GM21390 (cell line): ENCODE measurements around the gene SLC16A7.

Source experiments
- ATAC-seq: cut with Tn5 transposase; IDR thresholded peaks from one replicate; pipeline ENCODE4 v1.9.1; 2021; ENCODE audit not compliant: unreplicated experiment

Gene SLC16A7

DNA sequence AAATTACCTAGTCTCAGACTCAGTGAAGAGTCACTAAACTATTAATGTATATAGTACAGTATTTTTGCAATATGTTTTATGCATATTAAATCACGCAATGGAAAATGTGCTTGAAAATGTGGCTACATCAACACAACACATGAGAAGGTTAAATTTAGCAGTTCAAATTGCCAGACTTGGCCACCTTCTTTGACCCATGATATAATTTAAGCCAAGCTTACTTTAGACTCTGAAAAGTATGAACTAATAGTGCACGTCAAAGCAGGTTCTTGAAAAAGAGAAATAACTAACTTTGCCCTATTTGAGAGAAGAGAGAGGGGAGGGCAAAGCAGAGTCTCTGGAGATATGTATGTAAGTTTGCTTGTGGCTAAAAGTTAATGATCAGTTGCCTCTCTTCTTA lies 68.7 kb downstream of the SLC16A7 start:
- ATAC-seq: no peak

GRCh38 chr12:59665701-59666100 lies 69.9 kb downstream of the SLC16A7 start:
- no peak for ATAC-seq

DNA sequence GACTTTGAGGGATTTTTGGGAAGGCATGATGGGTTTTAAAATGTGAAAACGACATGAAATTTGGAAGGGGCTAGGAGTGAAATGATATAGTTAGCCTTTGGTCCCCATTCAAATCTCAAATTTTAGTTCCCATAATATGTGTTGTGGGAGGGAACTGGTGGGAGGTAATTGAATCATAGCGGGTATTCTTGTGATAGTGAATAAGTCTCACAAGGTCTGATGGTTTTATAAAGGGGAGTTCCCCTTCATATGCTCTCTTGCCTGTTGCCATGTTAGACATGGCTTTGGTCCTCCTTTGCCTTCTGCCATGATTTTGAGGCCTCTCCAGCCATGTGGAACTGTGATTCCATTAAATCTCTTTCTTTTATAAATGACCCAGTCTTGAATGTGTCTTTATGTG lies 72.8 kb downstream of the SLC16A7 start:
- no peak for ATAC-seq

DNA sequence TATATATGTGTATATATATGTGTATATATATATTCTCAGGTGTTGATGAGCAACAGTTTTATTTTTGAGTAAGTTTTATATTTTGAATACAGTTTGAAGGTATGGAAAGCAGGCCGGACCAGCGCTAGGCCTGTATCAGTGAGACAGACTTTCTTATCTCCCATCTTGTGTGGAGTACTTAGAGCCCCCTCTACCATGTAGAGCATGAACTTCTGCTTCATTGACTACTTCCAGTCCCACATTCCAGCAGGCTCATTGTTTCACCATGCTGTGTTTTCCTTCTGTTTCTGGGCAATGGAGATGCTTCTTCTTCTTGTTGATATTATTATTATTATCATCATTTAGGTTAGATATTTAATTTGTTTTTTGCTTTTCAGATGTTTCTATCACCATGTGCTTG lies 76.4 kb downstream of the SLC16A7 start:
- no peak for ATAC-seq

- ATAC-seq: no peak
Observed at GRCh38 chr12:59675461-59675860, 79.6 kb downstream of the SLC16A7 start.

- ATAC-seq: no peak
Observed at GRCh38 chr12:59677857-59678256, 82.0 kb downstream of the SLC16A7 start.

- no peak for ATAC-seq
Observed at GRCh38 chr12:59678759-59679411, 83.1 kb downstream of the SLC16A7 start.

- ATAC-seq: no peak
Observed at GRCh38 chr12:59689776-59690175, 93.9 kb downstream of the SLC16A7 start.

- ATAC-seq: no peak
Observed at GRCh38 chr12:59695379-59695778, 99.5 kb downstream of the SLC16A7 start.

DNA sequence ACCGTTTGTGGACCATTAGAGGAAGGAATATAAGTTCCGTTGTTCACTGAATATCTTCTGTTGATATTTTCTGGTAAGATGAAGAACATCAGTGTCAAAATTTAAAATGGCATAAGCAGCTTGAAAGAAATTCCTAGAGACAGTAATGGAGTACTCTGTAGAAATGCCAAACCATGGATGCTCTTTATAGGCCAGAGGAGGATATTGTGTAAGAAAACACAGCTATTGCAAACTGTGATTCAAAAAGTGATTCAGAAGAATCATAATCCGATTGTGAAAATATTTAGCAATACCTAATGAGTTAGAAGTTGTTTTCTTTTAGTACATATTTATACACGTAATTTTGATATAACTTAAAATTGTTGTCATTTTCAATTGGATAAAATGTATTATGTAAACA lies 102.8 kb downstream of the SLC16A7 start:
- no peak for ATAC-seq

GRCh38 chr12:59699421-59700152 lies 103.8 kb downstream of the SLC16A7 start:
- no peak for ATAC-seq

DNA sequence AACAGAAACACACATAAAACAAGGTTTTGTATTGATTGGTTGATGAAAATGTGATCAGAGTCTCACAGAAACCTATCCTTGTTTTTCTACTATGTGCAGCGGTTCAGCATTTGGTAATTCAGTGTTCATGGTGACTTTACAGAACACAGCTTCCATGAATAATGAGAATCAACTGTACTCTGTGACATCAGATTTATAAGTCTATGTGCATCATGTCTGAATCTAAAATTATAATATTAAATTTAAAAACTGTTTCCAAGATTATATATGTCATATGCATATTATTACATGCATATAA lies 104.3 kb downstream of the SLC16A7 start:
- ATAC-seq: no peak

DNA sequence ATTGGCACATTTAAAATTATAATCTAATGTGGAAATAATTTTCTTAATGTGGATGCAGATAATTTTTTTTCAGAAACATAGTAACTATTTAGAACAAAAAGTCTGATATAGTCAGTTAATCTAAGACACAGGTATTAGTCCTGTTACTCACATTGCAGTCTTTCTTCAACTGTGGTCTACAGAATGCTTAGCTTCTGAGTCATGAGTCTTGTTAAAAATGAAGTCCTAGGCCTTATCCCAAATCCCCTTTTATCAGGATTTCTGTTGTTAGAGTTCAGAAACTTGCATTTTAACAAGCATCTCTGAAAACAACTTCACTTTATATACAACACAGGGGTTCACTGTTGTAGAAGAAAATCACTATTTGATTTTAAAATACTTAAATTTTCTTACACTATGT lies 112.2 kb downstream of the SLC16A7 start:
- no peak for ATAC-seq

GRCh38 chr12:59708484-59708883 lies 112.7 kb downstream of the SLC16A7 start:
- ATAC-seq: no peak

DNA sequence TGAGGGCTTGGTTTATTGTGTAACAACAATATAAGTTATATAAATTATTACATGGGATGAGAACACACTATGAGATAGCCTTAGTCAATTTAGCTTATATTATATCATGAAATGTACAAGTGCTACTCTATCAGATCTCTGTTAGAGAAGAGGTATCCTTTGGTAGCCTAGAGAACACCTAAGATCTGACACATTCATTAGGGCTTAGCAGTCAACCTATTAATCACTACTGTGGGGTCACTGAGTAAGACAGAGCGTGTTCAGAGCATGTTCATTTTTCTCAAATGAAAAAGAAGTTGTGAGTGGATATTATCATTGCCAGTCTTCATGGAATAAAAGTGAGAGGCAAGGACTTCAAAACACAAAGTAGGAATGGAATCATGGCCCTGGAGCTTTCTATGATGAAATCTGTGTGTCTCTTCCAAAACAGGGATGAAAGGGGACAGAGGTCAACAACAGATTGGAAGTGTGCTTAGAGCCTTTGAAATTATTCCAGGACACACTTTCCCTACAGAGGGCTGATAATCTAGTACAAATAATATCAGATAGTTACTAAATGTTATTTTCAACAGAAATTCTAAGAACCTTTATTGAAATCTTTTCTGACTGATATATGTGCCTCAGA lies 114.3 kb downstream of the SLC16A7 start:
- ATAC-seq: no peak

GRCh38 chr12:59710964-59711363 lies 115.1 kb downstream of the SLC16A7 start:
- no peak for ATAC-seq

- ATAC-seq: no peak
Observed at GRCh38 chr12:59715434-59715833, 119.6 kb downstream of the SLC16A7 start.

- no peak for ATAC-seq
Observed at GRCh38 chr12:59716043-59716442, 120.2 kb downstream of the SLC16A7 start.

DNA sequence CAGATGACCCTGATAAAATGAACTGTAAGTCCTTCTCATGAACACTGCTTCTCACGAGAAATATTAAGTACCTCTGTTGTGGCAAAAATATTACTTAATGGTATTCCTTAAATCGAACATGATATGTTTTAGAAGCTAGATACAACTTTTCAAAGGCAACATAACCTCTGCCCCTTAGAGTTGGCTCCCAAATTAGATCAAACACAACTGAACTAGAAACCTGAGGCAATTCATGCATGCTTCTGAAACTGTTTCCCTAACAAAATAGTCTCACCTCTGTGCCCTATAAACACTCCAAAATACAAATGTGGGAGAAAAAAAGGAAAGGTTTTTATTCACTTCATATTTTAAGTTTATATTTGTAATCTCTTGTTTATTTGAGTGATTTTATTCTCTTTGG lies 121.6 kb downstream of the SLC16A7 start:
- no peak for ATAC-seq

DNA sequence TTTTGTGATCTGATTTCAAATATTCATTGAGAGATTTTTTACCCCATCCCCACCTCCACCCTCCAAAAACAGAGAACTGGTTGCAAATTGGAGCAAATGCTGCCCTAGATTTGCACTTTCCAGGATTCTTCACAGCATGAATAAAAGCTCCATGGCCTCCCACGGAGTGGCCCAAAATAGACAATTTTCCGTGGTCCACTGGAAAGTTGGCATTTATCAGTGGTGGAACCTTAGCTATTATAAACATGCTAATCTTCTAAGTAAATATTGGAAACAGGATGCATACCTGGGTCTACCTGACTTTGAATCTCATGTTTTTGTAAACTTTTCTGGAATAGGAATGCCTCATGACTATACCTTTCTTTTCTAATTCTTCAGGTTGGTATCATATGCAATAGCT lies 123.9 kb downstream of the SLC16A7 start:
- ATAC-seq: no peak

DNA sequence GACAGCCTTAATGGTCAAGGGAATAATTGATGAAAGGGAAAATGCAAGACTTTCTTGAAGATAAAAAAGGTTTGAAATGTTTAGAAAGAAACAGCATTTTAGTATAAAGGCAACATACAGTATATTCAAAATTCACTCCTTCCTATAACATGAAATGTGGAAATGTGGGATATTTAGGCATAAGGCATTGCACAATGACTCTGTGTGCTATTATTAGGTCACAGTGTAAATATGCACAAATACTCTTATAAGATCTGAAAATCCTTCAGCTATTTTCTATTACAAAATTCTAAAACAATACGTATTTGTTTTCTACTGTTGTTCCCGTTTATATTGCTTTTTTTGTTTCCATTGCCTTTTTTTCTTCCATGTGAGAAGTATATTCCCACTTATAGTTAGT lies 127.7 kb downstream of the SLC16A7 start:
- no peak for ATAC-seq

DNA sequence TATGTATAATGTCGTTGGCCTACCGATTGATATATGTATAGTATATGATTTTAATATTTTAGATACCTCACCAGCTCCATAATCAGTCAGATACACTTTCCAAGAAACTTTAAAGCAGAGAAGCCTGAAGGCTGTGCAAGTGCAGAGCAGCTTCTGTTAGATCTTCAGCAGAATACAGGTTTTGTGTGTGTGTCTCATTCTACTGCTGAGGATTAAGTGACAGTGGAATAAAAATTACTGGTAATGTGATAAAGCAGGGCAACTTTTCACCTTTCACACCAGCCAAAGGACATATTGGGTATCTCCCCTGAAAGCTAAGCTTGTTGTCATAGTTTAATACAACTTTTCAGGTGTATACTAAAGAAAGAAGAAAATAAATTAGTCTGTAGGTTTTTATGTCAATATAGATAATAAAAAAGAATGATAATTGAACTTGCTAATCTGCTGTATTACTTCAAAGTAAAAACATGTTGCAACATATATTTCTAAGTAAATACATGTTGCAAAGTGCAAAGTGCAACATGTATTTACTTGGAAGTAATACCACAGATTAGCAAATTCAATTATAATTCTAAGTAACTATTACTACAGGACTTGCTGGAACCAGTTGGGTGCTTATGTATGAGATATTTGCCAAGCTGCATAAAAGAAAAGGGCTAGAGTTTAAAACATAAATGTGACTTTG lies 128.3 kb downstream of the SLC16A7 start:
- ATAC-seq: no peak
